ENCODE data around the gene PGLYRP4. TPM values are rescaled to one million over a fixed set of nuclear protein-coding genes. Genes with fewer than 3 reads are reported as not detected.
"Not testable (repeated sequence)": the region's sequence is repeated elsewhere in the genome, so short reads cannot be mapped to it uniquely, and the experiment has no call there.

Gene PGLYRP4
- total RNA-seq, 2 experiments from 2014 or later = not detected

DNA sequence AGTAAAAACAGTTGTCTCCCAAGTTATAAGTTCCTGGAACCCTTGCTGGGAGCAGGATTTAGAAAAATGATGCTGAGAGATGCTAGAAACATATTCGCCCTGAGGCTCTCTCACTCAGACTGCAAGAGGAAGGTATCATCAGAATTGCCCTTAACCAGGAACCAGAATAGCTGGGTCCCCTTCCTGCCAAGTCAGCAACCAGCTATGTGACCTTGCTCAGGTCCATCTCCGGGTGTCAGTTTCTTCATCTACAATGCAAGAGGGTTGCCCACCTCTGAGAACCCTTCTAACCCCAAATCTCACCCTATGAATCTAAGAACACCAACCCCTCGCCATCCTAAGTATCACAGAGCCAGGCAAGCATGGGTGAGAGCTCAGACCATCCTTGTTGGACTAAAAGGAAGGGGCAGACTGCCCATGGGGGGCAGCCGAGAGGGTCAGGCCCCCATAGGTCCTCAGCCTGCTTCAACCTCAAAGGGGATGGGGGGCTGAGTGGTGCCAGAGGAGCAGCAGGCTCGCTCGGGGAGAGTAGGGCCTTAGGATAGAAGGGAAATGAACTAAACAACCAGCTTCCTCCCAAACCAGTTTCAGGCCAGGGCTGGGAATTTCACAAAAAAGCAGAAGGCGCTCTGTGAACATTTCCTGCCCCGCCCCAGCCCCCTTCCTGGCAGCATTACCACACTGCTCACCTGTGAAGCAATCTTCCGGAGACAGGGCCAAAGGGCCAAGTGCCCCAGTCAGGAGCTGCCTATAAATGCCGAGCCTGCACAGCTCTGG, 8.6 kb upstream of the PGLYRP4 start:
- DNase-seq (no peak), ATAC-seq (ENCODE audit: low read depth) (no peak)
- Mint-ChIP-seq H3K36me3 (no peaks in the 10 kb centered on the region), H3K4me1 (peaks cover 17% of the 10 kb centered on the region), H3K27me3 (peaks cover 2% of the 10 kb centered on the region), H3K9me3 (no peaks in the 10 kb centered on the region), H3K4me3 (no peak overlapping the region), H3K27ac (peak overlapping the region; percentile 5)
- POLR2A ChIA-PET = no interaction called here

DNA sequence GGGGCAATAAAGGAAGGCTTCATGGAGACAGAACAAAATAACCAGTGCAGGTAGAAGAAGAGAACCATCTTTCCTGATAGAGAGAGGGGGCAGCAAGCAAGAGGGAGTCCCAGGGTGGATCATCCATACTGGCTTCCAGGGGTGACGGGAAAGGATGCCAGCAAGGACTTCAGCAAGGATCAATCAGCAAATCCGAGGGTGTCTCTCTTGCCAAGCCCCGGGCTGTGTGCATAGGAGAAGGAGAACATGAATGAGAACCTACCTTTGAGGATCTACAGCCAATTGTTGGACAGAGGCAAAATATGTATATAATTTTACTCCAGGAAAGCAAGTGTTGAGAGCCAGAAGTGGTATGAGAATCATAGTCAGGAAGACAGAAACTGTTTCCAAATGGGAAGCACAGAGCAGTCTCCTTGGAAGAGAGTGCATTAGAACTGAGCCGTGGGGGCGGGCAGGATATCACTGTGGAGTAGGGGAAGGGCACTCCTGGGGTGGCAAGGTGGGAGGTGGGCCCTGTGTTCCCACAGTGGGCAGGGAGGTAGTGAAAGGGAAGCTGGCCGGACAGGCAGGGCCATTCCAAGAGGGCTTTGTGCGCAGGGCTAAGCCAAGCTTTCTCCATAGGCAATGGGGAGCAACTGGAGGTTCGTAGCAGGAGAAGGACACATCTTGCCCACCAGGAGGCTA, 7.9 kb upstream of the PGLYRP4 start:
- Mint-ChIP-seq H3K36me3 (no peaks in the 10 kb centered on the region), H3K4me3 (no peak overlapping the region), H3K9me3 (no peaks in the 10 kb centered on the region), H3K4me1 (peaks cover 17% of the 10 kb centered on the region), H3K27me3 (peaks cover 2% of the 10 kb centered on the region), H3K27ac (no peak overlapping the region)
- POLR2A ChIA-PET = no interaction called here
- DNase-seq = no peak
- ATAC-seq (ENCODE audit: low read depth) = no peak

DNA sequence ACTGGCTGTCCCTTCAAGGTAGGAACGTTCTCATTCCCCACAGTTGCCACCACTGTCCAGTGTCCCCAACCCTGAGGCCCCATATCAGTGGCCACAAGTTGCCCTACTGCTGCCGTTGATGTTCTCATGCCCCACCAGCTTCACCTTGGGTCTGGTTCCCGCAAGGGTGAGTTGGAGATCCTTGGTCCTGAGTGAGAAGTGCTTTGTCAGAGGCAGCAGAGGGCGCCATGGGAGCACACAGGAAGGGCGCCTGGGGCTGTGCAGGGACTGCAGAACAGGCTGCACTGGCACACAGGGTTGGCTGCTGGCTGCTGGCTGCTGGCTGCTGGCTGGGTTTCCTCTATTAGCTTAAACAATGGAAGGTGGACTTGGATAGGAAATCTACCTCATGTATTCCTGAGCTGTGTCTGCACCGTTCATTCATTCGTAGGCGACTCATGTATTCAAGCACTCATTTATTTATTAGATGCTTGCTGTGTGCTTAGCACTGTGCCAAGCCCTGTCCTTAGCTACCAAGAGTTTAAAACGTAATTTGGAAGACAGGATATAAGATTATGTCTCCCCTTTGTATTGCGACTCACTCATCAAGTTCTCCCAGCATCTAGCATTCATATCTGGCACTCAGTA, 6.9 kb upstream of the PGLYRP4 start:
- H3K4me3 Mint-ChIP-seq = no peak overlapping the region
- H3K9me3 Mint-ChIP-seq = no peaks in the 10 kb centered on the region
- ATAC-seq (ENCODE audit: low read depth) (peak; percentile 84), DNase-seq (peak; percentile 60)
- H3K27ac Mint-ChIP-seq = no peak overlapping the region
- H3K36me3 Mint-ChIP-seq = no peaks in the 10 kb centered on the region
- peaks cover 17% of the 10 kb centered on the region for H3K4me1 Mint-ChIP-seq
- POLR2A ChIA-PET = no interaction called here
- H3K27me3 Mint-ChIP-seq = peaks cover 2% of the 10 kb centered on the region

DNA sequence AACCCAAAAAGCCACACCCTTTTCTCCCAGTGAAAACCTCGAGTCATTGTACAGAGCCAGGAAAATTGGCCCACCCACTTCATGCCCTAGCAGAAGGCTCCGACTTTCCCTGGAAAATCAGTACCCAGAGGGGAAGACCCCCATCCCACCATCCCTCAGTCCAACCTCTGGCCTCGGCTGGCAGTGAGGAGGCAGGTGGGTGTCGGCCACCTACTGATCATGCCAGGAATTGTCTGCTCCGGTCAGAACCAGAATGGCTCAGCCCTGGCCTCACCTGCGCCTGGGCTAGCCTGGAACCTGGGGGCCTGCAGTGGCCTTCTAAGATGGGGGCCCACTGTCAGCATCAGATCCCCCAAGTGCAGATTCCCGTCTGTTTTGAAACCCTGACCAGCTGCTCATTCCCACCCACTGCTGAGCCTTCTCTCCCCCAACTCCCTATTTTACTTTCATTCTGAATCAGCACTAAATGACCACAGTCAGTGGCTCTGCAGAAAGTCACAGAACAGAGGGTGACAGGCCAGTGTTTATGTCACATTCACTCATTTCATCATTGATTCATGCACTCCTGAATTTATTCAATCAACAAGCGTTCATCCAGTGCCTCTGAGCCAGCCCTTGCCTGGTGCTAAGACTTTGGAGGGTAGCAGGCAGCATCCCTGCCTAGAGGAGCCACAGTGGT, 6.0 kb upstream of the PGLYRP4 start:
- no peaks in the 10 kb centered on the region for H3K36me3 Mint-ChIP-seq
- H3K27me3 Mint-ChIP-seq = peaks cover 6% of the 10 kb centered on the region
- ATAC-seq (ENCODE audit: low read depth) = no peak
- no peaks in the 10 kb centered on the region for H3K9me3 Mint-ChIP-seq
- POLR2A ChIA-PET = no interaction called here
- no peak overlapping the region for H3K4me3 Mint-ChIP-seq
- H3K27ac Mint-ChIP-seq = no peak overlapping the region
- peaks cover 17% of the 10 kb centered on the region for H3K4me1 Mint-ChIP-seq
- DNase-seq = no peak

DNA sequence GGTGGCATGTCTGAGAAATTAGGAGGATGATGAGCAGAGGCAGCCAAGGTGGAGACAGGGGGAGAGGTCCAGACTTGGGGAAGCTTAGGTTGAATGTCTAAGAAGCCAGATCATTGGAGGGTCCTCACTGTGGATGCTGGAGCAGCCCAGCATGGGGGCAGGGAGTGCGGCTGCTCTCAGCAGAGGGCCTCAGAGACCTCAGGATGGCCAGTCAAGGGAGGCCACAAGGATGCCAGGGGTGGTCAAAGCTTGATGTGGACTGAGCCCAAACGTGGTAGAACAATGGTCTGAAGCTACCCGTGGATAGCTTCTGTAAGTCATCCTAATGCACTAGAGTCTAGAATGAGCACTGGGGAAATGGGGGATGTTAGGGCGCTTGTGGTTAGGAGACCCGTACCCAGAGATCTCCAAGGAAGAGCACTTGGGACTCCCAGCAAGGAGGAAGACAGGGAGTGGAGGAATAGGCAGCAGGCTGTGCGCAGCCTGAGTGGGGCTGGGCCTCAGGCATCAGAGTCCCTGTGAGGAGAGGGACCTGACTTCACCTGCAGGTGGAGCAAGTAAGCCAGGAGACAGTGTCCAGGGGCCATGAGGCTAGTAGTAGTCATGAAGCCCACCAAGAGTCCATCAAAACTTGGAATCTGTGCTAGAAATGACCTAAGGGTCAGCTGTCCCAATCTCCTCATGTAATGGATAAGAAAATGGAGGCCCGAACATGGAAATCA, 4.7 kb upstream of the PGLYRP4 start:
- Mint-ChIP-seq H3K27ac (no peak overlapping the region), H3K36me3 (no peaks in the 10 kb centered on the region), H3K4me3 (no peak overlapping the region), H3K4me1 (peaks cover 17% of the 10 kb centered on the region), H3K9me3 (no peaks in the 10 kb centered on the region), H3K27me3 (peaks cover 7% of the 10 kb centered on the region)
- POLR2A ChIA-PET = no interaction called here
- DNase-seq (no peak), ATAC-seq (ENCODE audit: low read depth) (no peak)

DNA sequence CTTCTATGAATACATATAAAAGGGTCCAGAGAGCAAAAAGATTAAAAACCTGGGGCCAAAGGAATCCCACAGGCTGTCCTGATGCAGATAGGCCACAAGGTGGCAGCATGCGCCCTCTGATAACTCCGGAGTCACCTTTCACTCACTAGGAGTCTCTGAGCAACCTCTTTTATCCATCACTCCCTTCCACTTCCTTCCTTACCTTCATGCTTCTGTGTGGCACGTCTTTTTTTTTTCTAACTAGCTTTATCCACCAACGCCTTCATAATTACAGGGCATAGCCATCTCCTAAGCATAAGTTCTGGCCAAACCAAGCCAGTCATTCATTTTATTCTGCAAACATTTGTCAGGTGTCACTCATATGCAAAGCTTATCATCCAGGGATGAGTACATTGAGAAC, 3.9 kb upstream of the PGLYRP4 start:
- H3K36me3 Mint-ChIP-seq = no peaks in the 10 kb centered on the region
- DNase-seq = peak; percentile 68
- no peak overlapping the region for H3K4me3 Mint-ChIP-seq
- peaks cover 11% of the 10 kb centered on the region for H3K4me1 Mint-ChIP-seq
- no peak overlapping the region for H3K27ac Mint-ChIP-seq
- POLR2A ChIA-PET = no interaction called here
- no peaks in the 10 kb centered on the region for H3K9me3 Mint-ChIP-seq
- peaks cover 9% of the 10 kb centered on the region for H3K27me3 Mint-ChIP-seq
- ATAC-seq (ENCODE audit: low read depth) = peak; percentile 56

DNA sequence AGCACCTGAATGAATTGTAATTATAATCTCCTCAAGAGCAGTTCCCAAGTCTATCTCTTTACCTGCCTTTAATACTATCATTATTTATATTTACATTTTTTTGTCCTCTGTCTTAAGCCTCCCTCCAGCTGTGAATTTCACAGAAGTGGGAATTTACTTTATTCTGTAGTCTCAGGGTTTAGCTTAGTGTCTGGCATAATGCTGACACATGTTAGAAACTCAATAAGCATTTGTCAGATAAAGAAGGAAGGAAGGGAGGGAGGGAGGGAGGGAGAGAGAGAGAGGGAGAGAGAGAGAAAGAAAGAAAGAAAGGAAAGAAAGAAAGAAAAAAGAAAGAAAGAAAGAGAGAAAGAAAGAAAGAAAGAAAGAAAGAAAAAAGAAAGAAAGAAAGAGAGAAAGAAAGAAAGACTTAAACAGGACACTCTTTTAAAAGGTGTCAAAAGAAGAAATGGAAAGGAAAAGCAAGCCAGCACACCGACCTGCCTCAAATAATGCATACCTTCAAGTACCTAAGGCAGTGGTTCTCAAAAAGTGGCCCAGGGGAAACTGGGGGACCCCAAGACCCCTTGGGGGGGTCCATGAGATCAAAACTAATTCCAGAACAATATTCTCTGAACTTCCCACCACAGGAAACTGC, 1.8 kb upstream of the PGLYRP4 start:
- H3K4me3 Mint-ChIP-seq = no peak overlapping the region

DNA sequence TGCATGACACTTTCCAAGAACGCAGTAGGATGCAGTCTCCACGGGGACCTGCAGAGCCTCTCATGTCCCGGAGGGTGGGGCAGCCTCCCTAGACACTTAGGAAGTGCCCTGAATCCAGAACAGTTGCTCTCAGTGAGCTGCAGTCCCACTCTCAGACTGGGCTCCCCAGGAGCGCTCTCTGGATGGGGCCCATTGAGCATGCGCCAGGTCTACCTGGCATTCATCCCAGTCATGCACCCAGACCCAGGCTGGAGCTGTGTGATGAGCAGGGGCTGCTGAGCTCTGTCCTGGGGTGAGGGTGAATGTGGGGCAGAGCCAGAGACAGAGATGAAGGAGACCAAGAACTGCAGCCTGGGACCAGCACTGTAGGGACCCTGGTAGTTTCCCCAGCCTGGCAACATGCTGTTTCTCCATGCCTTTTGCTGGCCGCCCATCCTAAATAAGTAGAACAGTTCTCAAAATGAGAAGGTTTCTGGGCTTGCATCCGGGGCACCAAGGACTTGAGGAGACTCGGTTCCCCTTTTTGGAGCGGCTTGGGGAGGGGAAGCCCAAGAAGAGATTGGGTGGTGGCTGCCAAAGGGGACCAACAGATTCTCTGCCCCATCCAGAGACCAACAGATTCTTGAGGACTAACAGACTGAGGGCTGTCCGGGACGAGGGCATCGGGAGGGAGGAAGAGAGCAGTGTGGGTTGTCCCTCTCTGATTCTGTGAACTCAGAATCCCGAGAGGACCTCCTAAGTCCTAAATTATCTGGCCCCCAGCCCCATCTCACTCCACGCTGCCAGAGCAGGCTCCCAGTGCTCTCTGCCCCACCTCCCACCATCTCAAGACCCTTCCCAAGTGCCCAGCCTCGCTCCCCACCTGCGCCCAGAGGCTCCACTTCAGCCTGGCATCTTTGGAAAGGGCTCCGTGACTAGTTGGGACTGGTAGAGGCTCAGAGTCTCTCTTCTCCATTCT, 1.0 kb upstream of the PGLYRP4 start:
- no peak for DNase-seq
- peaks cover 20% of the 10 kb centered on the region for H3K4me1 Mint-ChIP-seq
- no peak for ATAC-seq (ENCODE audit: low read depth)
- H3K27me3 Mint-ChIP-seq = peaks cover 28% of the 10 kb centered on the region
- H3K27ac Mint-ChIP-seq = no peak overlapping the region
- no peak overlapping the region for H3K4me3 Mint-ChIP-seq
- no peaks in the 10 kb centered on the region for H3K9me3 Mint-ChIP-seq
- POLR2A ChIA-PET = no interaction called here
- H3K36me3 Mint-ChIP-seq = no peaks in the 10 kb centered on the region

More for the DNA sequence above, 1.8 kb upstream of the PGLYRP4 start:
- Mint-ChIP-seq H3K27me3 (peaks cover 24% of the 10 kb centered on the region), H3K4me1 (peaks cover 14% of the 10 kb centered on the region), H3K9me3 (no peaks in the 10 kb centered on the region), H3K36me3 (no peaks in the 10 kb centered on the region), H3K27ac (no peak overlapping the region)
- no peak for DNase-seq
- ATAC-seq (ENCODE audit: low read depth) = no peak
- POLR2A ChIA-PET = no interaction called here

DNA sequence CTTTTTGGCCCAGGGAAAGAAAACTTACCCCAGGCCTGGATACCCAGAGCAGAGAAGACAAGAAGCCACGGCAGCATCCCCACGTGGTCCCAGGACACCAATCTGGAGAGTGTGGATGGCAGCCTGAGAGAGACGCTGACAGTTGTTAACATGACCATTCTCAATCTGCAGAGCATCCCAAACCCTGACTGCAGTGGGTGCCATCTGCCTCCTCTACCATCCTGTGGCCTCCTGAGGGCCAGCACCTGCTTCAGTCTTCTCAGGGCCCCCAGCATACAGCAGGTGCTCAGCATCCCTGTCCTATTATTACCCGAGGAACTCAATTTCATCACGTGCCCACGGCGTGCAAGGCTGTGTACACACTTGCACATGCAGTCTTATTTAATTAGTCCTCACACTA, 785 bp downstream of the PGLYRP4 start:
- no peak overlapping the region for H3K4me3 Mint-ChIP-seq
- H3K4me1 Mint-ChIP-seq = peaks cover 27% of the 10 kb centered on the region
- DNase-seq = no peak
- H3K27me3 Mint-ChIP-seq = peaks cover 39% of the 10 kb centered on the region
- no peaks in the 10 kb centered on the region for H3K9me3 Mint-ChIP-seq
- POLR2A ChIA-PET = no interaction called here
- H3K36me3 Mint-ChIP-seq = no peaks in the 10 kb centered on the region
- no peak overlapping the region for H3K27ac Mint-ChIP-seq
- ATAC-seq (ENCODE audit: low read depth) = no peak

DNA sequence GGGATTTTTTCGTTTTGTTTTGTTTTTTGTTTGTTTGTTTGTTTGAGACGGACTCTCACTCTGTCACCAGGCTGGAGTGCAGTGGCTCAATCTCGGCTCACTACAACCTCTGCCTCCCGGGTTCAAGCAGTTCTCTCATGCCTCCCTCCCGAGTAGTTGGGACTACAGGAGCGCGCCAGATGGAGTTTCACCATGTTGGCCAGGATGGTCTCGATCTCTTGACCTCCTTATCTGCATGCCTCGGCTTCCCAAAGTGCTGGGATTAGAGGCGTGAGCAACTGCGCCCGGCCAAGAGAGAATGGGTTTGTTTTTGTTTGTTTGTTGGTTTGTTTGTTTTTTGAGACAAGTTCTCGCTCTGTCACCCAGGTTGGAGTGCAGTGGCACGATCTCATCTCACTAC, 1.6 kb downstream of the PGLYRP4 start:
- ATAC-seq (ENCODE audit: low read depth); H3K9me3 Mint-ChIP-seq; H3K36me3 Mint-ChIP-seq; DNase-seq; H3K27ac Mint-ChIP-seq; H3K4me3 Mint-ChIP-seq; POLR2A ChIA-PET: not testable (repeated sequence)
- Mint-ChIP-seq H3K27me3 (peaks cover 46% of the 10 kb centered on the region), H3K4me1 (peaks cover 28% of the 10 kb centered on the region)

DNA sequence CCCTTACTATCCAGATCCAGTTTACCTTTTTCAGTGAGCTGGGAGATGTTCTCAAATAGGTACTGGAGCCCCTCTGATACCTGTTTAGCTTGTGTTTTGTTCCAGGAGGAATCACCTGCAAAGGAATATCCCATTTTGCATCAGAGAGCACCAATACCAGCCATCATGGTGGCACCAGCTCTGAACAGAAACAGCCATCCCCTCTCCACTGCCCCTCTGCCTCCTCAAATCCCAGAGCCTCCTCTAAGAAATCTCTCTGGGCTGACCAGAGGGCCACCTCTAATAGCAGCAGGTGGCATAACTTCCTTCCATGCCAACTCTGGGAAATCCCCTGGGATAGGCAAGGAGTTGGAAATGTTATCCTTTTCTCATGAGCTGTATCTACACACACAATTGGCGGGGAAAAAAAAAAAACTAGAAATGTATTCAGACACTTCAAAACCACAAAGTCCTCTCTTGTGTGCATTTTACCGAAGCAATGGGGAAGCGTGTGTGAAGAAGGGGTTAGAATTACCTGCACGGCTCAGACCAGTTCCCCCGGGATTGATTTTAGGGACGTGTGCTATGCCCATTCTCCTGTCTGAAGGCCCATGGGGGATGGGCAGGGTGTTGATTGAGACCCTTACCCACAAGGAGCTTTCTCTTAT, 2.4 kb downstream of the PGLYRP4 start:
- POLR2A ChIA-PET = no interaction called here
- DNase-seq = no peak
- peaks cover 51% of the 10 kb centered on the region for H3K27me3 Mint-ChIP-seq
- H3K4me3 Mint-ChIP-seq = peak overlapping the region; percentile 23
- no peak overlapping the region for H3K27ac Mint-ChIP-seq
- no peak for ATAC-seq (ENCODE audit: low read depth)
- H3K36me3 Mint-ChIP-seq = no peaks in the 10 kb centered on the region
- peaks cover 28% of the 10 kb centered on the region for H3K4me1 Mint-ChIP-seq
- H3K9me3 Mint-ChIP-seq = no peaks in the 10 kb centered on the region
